GM19397 (cell line): Measurements from ENCODE around the gene CACNG1.
A peak's percentile ranks its signal among the peaks of the same experiment; 100 is the strongest.
"Not testable (repeated sequence)": the region's sequence is repeated elsewhere in the genome, so short reads cannot be mapped to it uniquely, and the experiment has no call there.

Source experiments
- ATAC-seq: cut with Tn5 transposase; IDR thresholded peaks from one replicate; pipeline ENCODE4 v1.9.1; 2021; ENCODE audit warnings: mild to moderate bottlenecking, moderate library complexity; ENCODE audit not compliant: unreplicated experiment

The CACNG1 gene

DNA sequence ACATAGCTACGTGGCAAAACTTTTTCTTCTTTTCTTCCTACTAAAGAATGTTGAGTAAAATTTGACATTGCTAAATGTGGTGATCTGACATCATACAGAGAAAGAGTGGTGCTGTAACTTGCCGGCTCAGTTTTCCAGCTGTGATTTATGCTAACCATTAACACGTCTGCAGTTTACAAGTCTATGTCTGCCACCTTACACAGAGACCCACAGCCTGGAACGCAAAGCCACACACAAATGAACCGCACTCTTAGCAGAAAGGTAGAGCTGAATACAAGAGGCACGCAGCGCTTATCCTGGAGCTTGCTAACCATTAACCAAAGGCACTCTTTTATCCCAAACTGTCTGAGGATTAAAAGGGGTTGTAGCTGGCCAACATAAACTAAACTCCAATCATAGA, 31.9 kb downstream of the CACNG1 start:
- ATAC-seq: no peak

DNA sequence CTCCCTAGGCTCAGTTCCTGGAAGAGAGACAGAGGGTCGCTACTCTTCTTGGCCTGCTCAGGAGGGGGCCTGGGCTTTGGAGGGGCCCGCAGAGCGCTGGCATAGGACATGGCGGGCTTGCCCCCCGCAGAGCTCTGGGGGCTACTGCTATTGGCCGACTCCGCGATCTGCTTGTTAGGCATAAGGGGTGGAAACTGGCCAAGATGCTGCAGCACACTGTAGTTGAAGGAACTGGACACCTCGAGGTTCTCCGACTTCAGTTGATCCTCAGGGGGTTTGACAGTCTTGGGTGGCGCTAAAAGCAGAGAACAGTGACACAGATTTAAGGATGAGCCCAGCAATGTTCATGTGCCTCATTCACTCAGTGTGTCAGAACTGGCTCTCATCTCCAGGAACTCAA, 33.9 kb downstream of the CACNG1 start:
- ATAC-seq: no peak

DNA sequence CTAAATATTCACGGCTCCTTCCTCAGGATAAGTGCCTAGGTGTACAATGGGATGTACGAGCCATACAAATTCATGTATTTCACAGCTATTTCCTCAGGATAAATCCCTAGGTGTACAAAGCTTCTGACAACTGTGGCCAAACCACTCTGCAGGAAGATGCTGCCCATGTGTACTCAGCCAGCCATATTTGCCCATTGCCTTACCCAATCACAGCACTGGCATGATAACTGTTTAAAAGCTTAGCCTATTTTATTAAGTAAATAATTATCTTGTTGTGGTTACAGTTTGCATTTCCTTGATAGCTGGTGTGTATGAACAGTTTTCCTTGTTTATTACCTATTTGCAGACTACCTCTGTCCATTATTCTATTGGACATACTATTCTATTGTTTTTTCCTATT, 35.1 kb downstream of the CACNG1 start:
- ATAC-seq: no peak

DNA sequence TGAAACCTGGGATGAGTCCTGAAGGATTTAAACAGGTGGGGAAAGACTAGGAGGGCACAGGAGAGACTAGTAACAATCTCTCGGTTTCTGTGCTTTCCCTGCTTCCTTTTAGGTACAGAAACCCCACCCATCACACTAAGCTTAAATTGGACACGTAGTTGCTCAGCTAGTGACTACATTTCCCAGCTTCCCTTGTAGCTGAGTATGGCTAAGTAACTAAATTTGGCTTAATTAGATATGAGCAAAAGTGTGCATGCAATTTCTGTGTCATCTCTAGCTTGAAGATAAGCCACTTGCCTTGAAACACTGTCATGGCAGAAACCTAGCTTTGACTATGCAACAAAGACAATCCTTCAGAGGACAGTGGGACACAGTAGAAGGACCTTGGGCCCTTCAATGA, 36.5 kb downstream of the CACNG1 start:
- ATAC-seq: no peak

DNA sequence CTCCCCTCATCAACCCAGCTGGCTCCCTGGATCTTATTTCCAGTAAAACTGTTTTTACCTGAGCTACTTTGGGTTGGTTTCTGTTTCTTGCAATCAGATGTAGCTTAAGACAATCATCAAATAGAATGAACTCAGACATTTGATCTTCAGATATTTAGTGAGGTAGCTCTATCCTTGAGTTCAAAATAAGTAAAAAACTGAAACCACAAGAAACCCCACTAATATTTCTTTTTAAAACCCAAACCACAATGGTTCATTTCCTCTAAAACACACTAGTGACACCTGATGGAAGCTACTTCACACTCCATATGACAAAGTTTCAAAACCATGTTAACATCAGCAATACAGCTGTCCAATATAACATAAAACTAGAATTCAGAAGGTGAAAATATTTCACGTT, 37.8 kb downstream of the CACNG1 start:
- ATAC-seq: peak; percentile 56

DNA sequence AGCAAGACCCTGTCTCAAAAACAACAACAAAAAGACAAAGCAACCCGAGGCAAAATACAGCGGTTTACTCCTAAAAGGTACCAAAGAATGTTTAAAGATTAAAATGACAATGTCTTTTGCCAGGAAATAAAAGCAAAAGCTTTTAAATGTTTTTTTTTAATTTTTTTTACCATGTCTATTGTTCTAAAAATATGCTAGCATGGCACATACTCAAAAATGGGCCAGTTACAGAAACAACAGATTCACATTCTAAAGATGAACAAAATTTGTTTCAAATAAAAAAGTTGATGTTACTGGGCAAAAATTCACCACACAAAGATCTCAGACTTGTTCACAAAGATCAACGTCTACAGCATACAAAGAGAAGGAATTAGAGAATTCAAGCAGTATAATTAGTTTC, 41.1 kb downstream of the CACNG1 start:
- ATAC-seq: no peak

DNA sequence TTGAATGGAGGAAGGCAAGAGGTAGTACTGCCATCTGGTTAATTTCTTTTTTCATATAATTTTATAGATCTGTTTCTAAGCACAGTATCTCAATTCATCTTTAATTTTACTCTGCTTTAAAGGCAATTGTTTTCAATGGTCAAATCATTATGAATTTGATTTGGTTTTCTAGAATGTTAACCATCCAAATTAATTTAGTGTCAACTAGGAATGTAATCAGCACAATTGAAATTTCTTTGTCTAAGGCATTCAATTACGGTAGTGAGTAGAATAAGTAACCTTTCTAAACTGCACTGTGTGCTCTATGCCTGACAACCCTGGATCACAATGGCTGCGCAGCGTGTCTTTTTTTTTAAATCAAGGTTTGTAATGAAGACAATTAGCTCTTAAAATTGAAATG, 44.3 kb downstream of the CACNG1 start:
- ATAC-seq: no peak

DNA sequence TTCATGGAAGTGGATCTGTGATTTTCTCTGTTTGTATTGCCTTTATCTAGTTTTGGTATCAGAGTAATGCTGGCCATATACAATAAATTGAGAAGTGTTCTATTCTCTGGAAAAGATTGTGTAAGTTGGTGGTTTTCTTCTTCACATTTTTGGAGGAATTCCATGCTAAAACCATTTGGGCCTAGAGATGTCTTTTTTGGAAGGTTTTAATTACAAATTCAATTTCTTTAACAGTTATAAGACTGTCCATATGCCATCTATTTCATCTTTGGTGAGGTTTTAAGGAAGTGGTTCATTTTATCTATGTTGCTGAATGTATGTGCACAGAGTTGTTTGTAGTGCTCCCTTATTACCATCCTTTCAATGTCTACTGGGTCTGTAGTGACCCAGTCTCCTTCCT, 46.0 kb downstream of the CACNG1 start:
- no peak for ATAC-seq

DNA sequence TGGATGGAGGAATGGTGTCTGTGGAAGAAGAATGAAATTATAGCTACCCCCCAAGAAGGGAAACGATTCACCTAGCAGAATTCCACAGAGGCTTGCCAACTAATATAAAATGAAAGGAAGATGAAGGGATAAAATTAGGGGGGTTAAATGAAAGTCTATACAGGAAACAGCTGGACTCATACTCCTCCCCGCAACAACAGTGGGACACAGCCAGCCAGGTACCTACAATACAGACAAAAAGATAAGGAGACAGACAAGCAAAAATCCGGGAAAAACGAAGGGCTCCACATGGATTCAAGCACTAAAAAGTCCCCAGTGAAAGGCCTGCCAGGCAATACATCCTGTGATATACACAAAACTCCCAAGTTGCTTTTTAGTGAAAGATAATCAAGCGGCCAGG, 47.9 kb downstream of the CACNG1 start:
- no peak for ATAC-seq

DNA sequence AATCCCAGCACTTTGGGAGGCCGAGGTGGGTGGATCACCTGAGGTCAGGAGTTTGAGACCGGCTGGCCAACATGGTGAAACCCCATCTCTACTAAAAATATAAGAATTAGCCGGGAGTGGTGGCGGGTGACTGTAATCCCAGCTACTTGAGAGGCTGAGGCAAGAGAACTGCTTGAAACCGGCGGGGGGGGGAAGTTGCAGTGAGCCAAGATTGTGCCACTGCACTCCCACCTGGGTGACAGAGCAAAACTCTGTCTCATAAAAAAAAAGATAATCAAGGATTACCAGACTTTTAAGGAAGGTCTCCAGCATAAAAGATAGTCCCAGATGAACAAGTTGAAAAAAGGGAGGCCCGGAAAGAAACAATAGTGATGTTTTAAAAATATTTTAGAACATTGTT, 48.4 kb downstream of the CACNG1 start:
- ATAC-seq: not testable (repeated sequence)

DNA sequence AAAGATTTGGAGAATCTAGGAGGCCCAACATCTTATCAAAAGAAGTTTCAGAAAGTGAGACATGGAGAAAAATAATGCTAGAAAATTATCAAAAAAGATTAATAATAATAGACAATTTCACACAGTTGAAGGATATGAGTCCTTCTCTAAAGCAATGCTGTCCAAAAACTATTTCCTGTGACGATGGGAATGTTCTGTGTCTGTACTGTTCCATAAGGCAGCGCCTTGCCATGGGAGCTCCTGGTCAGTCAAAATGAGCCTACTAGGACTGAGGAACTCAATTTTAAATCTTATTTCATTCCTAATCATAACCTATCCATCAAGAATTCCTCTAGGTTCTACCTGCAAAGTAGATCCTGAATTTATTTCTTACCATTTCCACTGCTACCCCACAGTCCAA, 49.0 kb downstream of the CACNG1 start:
- no peak for ATAC-seq

DNA sequence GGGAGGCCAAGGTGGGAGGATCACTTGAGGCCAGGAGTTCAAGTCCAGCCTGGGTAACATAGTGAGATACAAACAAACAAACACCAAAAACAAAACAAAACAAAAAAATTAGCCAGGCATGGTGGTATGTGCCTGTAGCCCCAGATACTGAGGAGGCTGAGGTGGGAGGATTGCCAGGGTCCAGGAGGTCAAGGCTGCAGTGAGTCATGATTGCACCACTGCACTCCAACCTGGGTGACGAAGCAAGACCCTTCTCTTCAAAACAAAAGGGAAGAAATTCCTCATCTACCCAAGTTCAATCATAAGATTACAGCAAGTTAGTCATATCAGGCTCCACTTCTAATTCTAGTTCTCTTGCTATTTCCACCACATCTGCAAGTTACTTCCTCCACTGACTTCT, 50.9 kb downstream of the CACNG1 start:
- not testable (repeated sequence) for ATAC-seq

DNA sequence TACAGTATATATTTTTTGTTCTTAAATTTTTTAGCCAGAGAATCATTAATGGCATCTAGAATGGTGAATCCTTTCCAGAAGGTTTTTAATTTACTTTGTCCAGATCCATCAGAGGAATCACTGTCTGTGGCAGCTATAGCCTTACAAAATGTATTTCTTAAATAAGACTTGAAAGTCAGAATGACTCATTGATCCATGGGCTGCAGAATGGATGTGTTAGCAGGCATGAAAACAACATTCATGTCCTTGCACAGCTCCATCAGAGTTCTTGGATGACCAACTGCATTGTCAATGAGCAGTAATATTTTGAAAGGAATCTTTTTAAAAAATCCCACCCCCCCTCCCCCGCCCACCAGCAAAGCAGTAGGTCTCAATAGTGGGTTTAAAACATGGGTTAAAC, 51.4 kb downstream of the CACNG1 start:
- ATAC-seq: no peak

DNA sequence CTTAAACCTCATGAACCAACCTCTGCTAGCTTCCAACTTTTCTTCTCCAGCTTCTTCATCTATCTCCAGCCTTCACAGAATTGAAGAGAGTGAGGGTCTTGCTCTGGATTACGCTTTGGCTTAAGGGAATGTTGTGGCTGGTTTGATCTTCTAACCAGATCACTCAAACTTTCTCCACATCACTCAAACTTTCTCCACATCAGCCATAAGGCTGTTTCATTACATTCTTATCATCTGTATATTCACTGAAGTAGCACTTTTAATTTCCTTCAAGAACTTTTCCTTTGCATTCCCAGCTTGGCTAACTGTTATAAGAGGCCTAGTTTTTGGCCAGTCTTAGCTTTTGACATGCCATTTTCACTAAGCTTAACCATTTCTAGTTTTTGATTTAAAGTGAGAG, 52.3 kb downstream of the CACNG1 start:
- no peak for ATAC-seq

DNA sequence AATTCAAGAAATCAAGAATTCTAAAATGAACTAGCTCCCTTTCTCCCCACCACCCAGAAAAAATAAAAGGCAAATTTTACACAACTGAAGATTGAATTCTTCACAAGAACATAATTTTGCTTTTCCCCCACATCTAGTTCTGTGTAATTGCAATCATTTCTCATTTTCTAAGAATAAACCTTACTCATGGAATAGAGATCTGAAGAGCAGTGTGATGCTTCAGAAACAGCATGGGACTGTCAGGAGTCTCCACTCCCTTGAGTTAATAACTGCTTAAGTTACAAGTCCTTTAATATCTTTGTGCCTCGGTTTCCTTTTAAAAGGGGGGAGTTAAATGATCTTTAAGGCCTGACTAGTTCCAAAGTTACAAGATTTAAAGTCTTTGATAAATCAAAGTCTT, 53.7 kb downstream of the CACNG1 start:
- no peak for ATAC-seq

DNA sequence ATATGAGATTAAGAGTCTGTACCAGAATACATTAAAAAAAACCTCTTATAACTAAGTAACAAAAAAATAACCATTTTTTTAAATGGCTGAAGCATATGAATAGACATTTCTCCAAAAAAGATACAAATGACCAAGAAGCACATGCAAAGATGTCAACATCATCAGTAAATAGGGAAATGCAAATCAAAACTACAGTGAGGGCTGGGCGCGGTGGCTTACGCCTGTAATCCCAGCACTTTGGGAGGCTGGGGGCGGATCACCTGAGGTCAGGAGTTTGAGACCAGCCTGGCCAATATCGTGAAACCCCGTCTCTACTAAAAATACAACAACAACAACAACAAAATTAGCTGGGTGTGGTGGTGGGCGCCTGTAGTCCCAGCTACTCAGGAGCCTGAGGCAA, 60.3 kb downstream of the CACNG1 start:
- not testable (repeated sequence) for ATAC-seq

DNA sequence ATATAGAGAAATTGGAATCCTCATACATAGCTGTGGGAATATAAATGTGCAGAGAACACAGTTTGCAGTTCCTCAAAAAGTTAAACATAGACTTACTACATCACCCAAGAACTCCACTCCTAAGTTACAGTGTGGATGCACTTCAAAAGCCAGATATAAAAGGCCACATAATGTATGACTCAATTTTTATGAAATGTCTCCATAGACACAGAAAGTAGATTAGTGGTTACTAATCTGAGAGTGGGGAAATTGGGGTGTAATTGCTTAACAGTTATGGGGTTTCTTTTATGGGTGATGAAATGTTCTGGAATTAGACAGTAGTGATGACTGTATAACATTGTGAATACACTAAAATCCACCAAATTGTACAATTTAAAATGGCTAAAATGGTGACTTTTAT, 60.9 kb downstream of the CACNG1 start:
- ATAC-seq: no peak
